Measurements from ENCODE around the gene EPHA6. TPM values are rescaled to one million over a fixed set of nuclear protein-coding genes. Genes with fewer than 3 reads are reported as not detected.
"Not testable (repeated sequence)": the region's sequence is repeated elsewhere in the genome, so short reads cannot be mapped to it uniquely, and the experiment has no call there.

EPHA6 gene
- total and polyA plus RNA-seq, 7 experiments from 2014 or later: not detected

DNA sequence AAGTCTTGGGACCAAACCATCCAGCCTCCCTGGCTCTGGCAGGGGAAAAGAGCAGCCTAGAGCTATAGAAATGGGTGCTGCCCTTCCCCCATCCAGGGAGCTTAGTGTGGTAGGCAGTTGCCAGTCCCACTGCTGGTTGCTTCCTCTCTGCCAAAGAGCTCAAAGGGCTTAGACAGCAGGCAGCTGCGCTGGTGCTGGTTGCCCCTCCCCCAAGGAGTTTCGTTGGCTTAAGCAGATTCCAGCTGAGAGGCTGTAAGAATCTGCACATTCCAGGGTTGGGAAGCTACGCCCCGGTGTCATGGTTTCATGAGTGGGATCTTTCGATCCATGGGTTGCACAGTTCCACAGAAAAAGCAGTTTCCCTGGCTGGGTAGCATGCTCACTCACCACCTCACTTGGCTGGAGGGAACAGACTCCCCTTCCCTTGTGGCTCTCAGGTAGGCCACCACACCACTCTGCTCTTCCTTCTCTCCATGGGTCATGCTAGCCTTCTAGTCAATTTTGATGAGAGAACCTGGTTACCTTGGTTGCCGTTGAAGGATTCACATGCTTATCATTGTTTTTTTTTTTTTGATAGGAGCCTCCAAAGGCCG lies 195.1 kb downstream of the EPHA6 start:
- Mint-ChIP-seq H3K36me3 (no peaks in the 10 kb centered on the region), H3K4me3 (no peak overlapping the region), H3K27ac (no peak overlapping the region), H3K27me3 (no peaks in the 10 kb centered on the region), H3K9me3 (peaks cover 0 to 35% (median 15%) of the 10 kb centered on the region in 11 donors), H3K4me1 (no peaks in the 10 kb centered on the region)
- ATAC-seq (no peak), DNase-seq (no peak)
- Histone ChIP-seq H3K4me1 (ENCODE audit: control insufficient read depth in 2 of 2, insufficient read depth in 2 of 2, low read length in 2 of 2) (no peaks in the 10 kb centered on the region), H3K36me3 (ENCODE audit: control insufficient read depth in 2 of 3, insufficient read depth in 3 of 3, low read length in 3 of 3) (no peaks in the 10 kb centered on the region), H3K9me3 (ENCODE audit: control insufficient read depth in 2 of 3, low read length in 3 of 3) (peaks cover 0 to 7% (median 0%) of the 10 kb centered on the region in 3 experiments), H3K4me3 (ENCODE audit: low read length) (no peak overlapping the region), H3K27me3 (ENCODE audit: control insufficient read depth in 2 of 2, insufficient read depth in 2 of 2, low read length in 2 of 2) (no peaks in the 10 kb centered on the region), H3K27ac (ENCODE audit: low read depth, low read length) (no peak overlapping the region)
- ChIA-PET POLR2A (no interaction called here), CTCF (no interaction called here)
- intact Hi-C loops (cut with micrococcal nuclease): no loop called here

DNA sequence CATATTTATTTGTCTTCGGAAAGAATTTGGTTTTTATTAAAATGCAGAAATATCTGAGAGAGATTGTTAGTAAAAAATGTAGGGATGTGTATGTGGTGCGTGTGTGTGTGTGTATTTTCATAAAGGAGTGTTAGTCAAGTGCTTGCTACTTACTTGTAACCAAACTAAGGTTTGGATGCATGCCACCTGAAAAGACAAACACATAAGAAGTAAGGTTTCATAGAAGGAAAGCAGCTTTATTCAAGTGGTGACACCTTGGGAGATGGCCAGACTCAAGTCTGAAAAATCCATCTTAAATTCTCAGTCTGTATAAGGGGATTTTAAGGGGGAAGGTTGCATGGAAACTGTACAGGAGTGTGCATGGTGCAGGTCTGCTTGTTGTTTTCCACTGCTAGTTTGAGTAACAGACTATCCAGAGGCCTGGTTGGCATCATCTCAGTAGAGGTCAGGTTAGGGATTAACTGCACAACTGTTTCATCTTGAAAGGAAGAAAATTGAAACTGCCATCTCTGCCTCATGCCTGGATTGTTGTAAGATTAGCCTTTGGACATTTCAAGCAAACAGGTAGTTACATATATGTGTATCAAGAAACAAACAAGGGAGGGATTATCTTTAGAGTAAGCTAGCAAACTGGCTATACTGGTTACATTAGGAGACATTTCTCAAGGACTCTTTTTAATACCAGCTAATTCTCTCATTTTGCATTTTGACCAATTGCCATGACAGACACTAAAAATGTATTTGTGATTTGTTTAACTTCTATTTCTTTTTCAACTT lies 196.7 kb downstream of the EPHA6 start:
- no peak overlapping the region for H3K4me3 ChIP-seq (ENCODE audit: low read length)
- no peak for ATAC-seq
- H3K27me3 ChIP-seq (ENCODE audit: control insufficient read depth in 2 of 2, insufficient read depth in 2 of 2, low read length in 2 of 2): no peaks in the 10 kb centered on the region
- no peak for DNase-seq
- POLR2A ChIA-PET: no interaction called here
- H3K9me3 Mint-ChIP-seq: peaks cover 0 to 28% (median 12%) of the 10 kb centered on the region in 11 donors
- no peaks in the 10 kb centered on the region for H3K4me1 Mint-ChIP-seq
- H3K36me3 Mint-ChIP-seq: no peaks in the 10 kb centered on the region
- peaks cover 0 to 7% (median 0%) of the 10 kb centered on the region in 3 experiments for H3K9me3 ChIP-seq (ENCODE audit: control insufficient read depth in 2 of 3, low read length in 3 of 3)
- H3K27ac ChIP-seq (ENCODE audit: low read depth, low read length): no peak overlapping the region
- no peak overlapping the region for H3K27ac Mint-ChIP-seq
- no peaks in the 10 kb centered on the region for H3K27me3 Mint-ChIP-seq
- no peaks in the 10 kb centered on the region for H3K4me1 ChIP-seq (ENCODE audit: control insufficient read depth in 2 of 2, insufficient read depth in 2 of 2, low read length in 2 of 2)
- CTCF ChIA-PET: no interaction called here
- H3K36me3 ChIP-seq (ENCODE audit: control insufficient read depth in 2 of 3, insufficient read depth in 3 of 3, low read length in 3 of 3): no peaks in the 10 kb centered on the region
- H3K4me3 Mint-ChIP-seq: no peak overlapping the region
- intact Hi-C loops (cut with micrococcal nuclease): no loop called here

GRCh38 chr3:97021778-97022177 lies 207.4 kb downstream of the EPHA6 start:
- peaks cover 0 to 4% (median 0%) of the 10 kb centered on the region in 5 donors for H3K27me3 Mint-ChIP-seq
- H3K27ac ChIP-seq (ENCODE audit: low read depth, low read length): no peak overlapping the region
- no peaks in the 10 kb centered on the region for H3K27me3 ChIP-seq (ENCODE audit: control insufficient read depth in 2 of 2, insufficient read depth in 2 of 2, low read length in 2 of 2)
- H3K27ac Mint-ChIP-seq: no peak overlapping the region
- POLR2A ChIA-PET: no interaction called here
- no peak for ATAC-seq
- H3K4me3 Mint-ChIP-seq: no peak overlapping the region
- DNase-seq: no peak
- H3K4me3 ChIP-seq (ENCODE audit: low read length): no peak overlapping the region
- intact Hi-C loops (cut with micrococcal nuclease): no loop called here
- no peaks in the 10 kb centered on the region for H3K36me3 ChIP-seq (ENCODE audit: control insufficient read depth in 2 of 3, insufficient read depth in 3 of 3, low read length in 3 of 3)
- peaks cover 0 to 40% (median 9%) of the 10 kb centered on the region in 11 donors for H3K9me3 Mint-ChIP-seq
- no peaks in the 10 kb centered on the region for H3K9me3 ChIP-seq (ENCODE audit: control insufficient read depth in 2 of 3, low read length in 3 of 3)
- H3K4me1 Mint-ChIP-seq: no peaks in the 10 kb centered on the region
- no peaks in the 10 kb centered on the region for H3K4me1 ChIP-seq (ENCODE audit: control insufficient read depth in 2 of 2, insufficient read depth in 2 of 2, low read length in 2 of 2)
- H3K36me3 Mint-ChIP-seq: no peaks in the 10 kb centered on the region
- CTCF ChIA-PET: no interaction called here

DNA sequence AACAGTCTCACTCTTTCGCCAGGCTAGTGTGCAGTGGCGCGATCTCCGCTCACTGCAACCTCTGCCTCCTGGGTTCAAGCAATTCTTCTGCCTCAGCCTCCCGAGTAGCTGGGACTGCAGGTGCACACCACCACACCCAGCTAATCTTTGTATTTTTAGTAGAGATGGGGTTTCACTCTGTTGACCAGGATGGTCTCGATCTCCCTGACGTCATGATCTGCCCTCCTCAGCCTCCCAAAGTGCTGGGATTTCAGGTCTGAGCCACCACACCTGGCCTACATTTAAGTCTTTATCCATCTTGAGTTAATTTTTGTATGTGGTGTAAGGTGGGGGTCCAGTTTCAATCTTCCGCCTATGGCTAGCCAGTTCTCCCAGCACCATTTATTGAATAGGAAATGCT lies 211.2 kb downstream of the EPHA6 start:
- H3K27me3 ChIP-seq (ENCODE audit: control insufficient read depth in 2 of 2, insufficient read depth in 2 of 2, low read length in 2 of 2); ATAC-seq; CTCF ChIA-PET; H3K27ac Mint-ChIP-seq; POLR2A ChIA-PET; intact Hi-C loops (cut with micrococcal nuclease); H3K9me3 ChIP-seq (ENCODE audit: control insufficient read depth in 2 of 3, low read length in 3 of 3); H3K4me1 Mint-ChIP-seq; H3K4me1 ChIP-seq (ENCODE audit: control insufficient read depth in 2 of 2, insufficient read depth in 2 of 2, low read length in 2 of 2); H3K27ac ChIP-seq (ENCODE audit: low read depth, low read length); DNase-seq; H3K4me3 ChIP-seq (ENCODE audit: low read length); H3K36me3 Mint-ChIP-seq; H3K27me3 Mint-ChIP-seq; H3K36me3 ChIP-seq (ENCODE audit: control insufficient read depth in 2 of 3, insufficient read depth in 3 of 3, low read length in 3 of 3); H3K4me3 Mint-ChIP-seq: not testable (repeated sequence)
- H3K9me3 Mint-ChIP-seq: peaks cover 0 to 30% (median 3%) of the 10 kb centered on the region in 11 donors

GRCh38 chr3:97029972-97030371 lies 215.6 kb downstream of the EPHA6 start:
- POLR2A ChIA-PET: no interaction called here
- CTCF ChIA-PET: no interaction called here

DNA sequence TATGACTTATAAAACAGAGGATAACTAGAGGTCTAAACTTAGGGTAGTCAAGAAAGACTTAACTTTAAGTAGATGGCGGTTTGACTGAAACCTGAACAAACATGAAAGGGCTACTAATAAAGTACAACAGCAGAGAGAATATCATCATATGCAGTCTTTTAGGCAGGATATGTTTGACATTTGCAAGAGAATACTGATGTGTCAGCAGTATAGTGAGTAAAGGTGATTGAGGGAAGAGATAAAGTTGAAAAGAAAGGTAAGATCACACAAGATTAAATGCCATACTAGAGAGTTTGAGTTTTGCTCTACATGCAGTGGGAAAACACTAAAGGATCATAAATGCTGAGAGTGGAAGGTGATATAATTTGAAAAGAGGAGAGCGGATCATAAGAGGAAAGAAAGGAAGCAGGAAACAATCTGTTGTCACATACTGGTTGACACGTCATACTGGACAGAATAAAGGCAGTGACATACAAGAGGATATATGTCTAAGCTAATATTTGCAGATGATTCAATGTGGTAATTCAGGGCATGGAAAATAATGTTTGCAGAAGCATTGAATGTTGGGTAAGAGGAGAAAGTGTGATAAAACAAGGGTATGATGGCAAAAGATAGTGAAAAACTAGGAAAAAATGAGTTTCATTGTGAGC lies 223.0 kb downstream of the EPHA6 start:
- Histone ChIP-seq H3K4me1 (ENCODE audit: control insufficient read depth in 2 of 2, insufficient read depth in 2 of 2, low read length in 2 of 2) (no peaks in the 10 kb centered on the region), H3K4me3 (ENCODE audit: low read length) (no peak overlapping the region), H3K36me3 (ENCODE audit: control insufficient read depth in 2 of 3, insufficient read depth in 3 of 3, low read length in 3 of 3) (no peaks in the 10 kb centered on the region), H3K27ac (ENCODE audit: low read depth, low read length) (no peak overlapping the region), H3K27me3 (ENCODE audit: control insufficient read depth in 2 of 2, insufficient read depth in 2 of 2, low read length in 2 of 2) (no peaks in the 10 kb centered on the region), H3K9me3 (ENCODE audit: control insufficient read depth in 2 of 3, low read length in 3 of 3) (no peaks in the 10 kb centered on the region)
- H3K36me3 Mint-ChIP-seq: no peaks in the 10 kb centered on the region
- CTCF ChIA-PET: no interaction called here
- H3K4me3 Mint-ChIP-seq: no peak overlapping the region
- intact Hi-C loops (cut with micrococcal nuclease): no loop called here
- H3K27me3 Mint-ChIP-seq: no peaks in the 10 kb centered on the region
- ATAC-seq: no peak
- no peak for DNase-seq
- no peak overlapping the region for H3K27ac Mint-ChIP-seq
- peaks cover 0 to 6% (median 0%) of the 10 kb centered on the region in 11 donors for H3K9me3 Mint-ChIP-seq
- no peaks in the 10 kb centered on the region for H3K4me1 Mint-ChIP-seq
- POLR2A ChIA-PET: no interaction called here

More at GRCh38 chr3:97029972-97030371, 215.6 kb downstream of the EPHA6 start:
- H3K27me3 Mint-ChIP-seq: no peaks in the 10 kb centered on the region
- no peaks in the 10 kb centered on the region for H3K9me3 ChIP-seq (ENCODE audit: control insufficient read depth in 2 of 3, low read length in 3 of 3)
- no peaks in the 10 kb centered on the region for H3K4me1 Mint-ChIP-seq
- ATAC-seq (no peak), DNase-seq (no peak)
- no peak overlapping the region for H3K27ac ChIP-seq (ENCODE audit: low read depth, low read length)
- no peaks in the 10 kb centered on the region for H3K4me1 ChIP-seq (ENCODE audit: control insufficient read depth in 2 of 2, insufficient read depth in 2 of 2, low read length in 2 of 2)
- H3K4me3 Mint-ChIP-seq: no peak overlapping the region
- H3K27me3 ChIP-seq (ENCODE audit: control insufficient read depth in 2 of 2, insufficient read depth in 2 of 2, low read length in 2 of 2): no peaks in the 10 kb centered on the region
- no peak overlapping the region for H3K4me3 ChIP-seq (ENCODE audit: low read length)
- peaks cover 0 to 23% (median 3%) of the 10 kb centered on the region in 11 donors for H3K9me3 Mint-ChIP-seq
- H3K36me3 ChIP-seq (ENCODE audit: control insufficient read depth in 2 of 3, insufficient read depth in 3 of 3, low read length in 3 of 3): no peaks in the 10 kb centered on the region
- intact Hi-C loops (cut with micrococcal nuclease): no loop called here
- H3K36me3 Mint-ChIP-seq: no peaks in the 10 kb centered on the region
- no peak overlapping the region for H3K27ac Mint-ChIP-seq

Data from naive thymus-derived CD4-positive, alpha-beta T cell (primary cell).